AG04450 (cell line): Measurements from ENCODE around the gene FABP6. TPM values are rescaled to one million over a fixed set of nuclear protein-coding genes. Genes with fewer than 3 reads are reported as not detected.
A peak's percentile ranks its signal among the peaks of the same experiment; 100 is the strongest.
"Not testable (repeated sequence)": the region's sequence is repeated elsewhere in the genome, so short reads cannot be mapped to it uniquely, and the experiment has no call there.

Source experiments
- CTCF ChIA-PET: fragments of 300-600, 350-600 bp; formaldehyde crosslinking; extraction: SDS; loops from one replicate; lab custom pipeline; 2022; ENCODE audit warnings: antibody characterized with exemption, inconsistent platforms; lab: Charles Lee
- POLR2A ChIA-PET: fragments of 350-600 bp; formaldehyde crosslinking; extraction: SDS; loops from one replicate; lab custom pipeline; 2021; ENCODE audit warnings: antibody characterized with exemption, inconsistent platforms; lab: Yijun Ruan, JAX
- DNase-seq: peaks from one replicate; pipeline ENCODE4 v3.0.0-alpha.2; 2011; ENCODE audit warnings: low read depth, low spot score
- H3K27ac ChIP-seq: one replicate; pipeline ENCODE4 v1.5.1; 2012; ENCODE audit warnings: low read depth, low read length, control low read depth
- H3K27me3 ChIP-seq: one replicate; pipeline ENCODE4 v1.6.0; 2012; ENCODE audit warnings: low read length; ENCODE audit not compliant: control insufficient read depth, insufficient read depth
- H3K4me3 ChIP-seq: 2 replicates; pipeline ENCODE4 v1.5.1; 2011; ENCODE audit warnings: mild to moderate bottlenecking, low read depth, low read length, control low read depth
- H3K9me3 ChIP-seq: 2 replicates; pipeline ENCODE4 v1.5.1; 2012; ENCODE audit warnings: low read length; ENCODE audit not compliant: control insufficient read depth, insufficient read depth
- polyA plus RNA-seq: library from polyadenylated mRNA; depleted of rRNA; stranded (reverse); fragments of >200 nt; gene quantifications from 2 replicates; pipeline ENCODE4 v1.2.3, GENCODE V29; 2011
- TF ChIP-seq, protein P1 (sequence below): IDR thresholded peaks from 2 replicates; pipeline ENCODE4 v1.5.1; 2011; ENCODE audit warnings: low read depth, low read length, control low read depth, inconsistent platforms

The FABP6 gene
- polyA plus RNA-seq, 1 experiment: not detected

DNA sequence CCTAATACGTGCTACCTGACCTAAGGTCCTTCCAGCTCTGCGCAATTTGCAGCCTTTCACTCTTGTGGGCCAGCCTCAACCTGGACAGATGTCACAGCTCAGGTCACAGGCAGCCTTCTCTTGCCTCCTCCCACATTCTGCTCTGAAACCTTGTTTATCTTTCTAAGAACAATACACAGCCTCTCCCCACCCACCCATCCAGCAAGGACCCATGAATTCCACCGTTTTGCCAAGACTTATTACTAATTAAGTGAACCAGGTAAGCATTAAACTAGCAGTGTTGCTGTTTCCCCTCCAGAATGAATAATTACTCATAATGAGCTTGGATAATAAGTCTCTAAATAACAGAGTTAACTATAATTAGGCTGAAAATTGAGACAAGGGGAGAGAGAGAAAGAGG lies 11.0 kb downstream of the FABP6 start:
- ChIA-PET POLR2A (no interaction called here), CTCF (no interaction called here)
- Histone ChIP-seq H3K27me3 (no peaks in the 10 kb centered on the region), H3K9me3 (no peaks in the 10 kb centered on the region), H3K27ac (no peak overlapping the region), H3K4me3 (no peak overlapping the region)
- TF ChIP-seq, protein P1, sequence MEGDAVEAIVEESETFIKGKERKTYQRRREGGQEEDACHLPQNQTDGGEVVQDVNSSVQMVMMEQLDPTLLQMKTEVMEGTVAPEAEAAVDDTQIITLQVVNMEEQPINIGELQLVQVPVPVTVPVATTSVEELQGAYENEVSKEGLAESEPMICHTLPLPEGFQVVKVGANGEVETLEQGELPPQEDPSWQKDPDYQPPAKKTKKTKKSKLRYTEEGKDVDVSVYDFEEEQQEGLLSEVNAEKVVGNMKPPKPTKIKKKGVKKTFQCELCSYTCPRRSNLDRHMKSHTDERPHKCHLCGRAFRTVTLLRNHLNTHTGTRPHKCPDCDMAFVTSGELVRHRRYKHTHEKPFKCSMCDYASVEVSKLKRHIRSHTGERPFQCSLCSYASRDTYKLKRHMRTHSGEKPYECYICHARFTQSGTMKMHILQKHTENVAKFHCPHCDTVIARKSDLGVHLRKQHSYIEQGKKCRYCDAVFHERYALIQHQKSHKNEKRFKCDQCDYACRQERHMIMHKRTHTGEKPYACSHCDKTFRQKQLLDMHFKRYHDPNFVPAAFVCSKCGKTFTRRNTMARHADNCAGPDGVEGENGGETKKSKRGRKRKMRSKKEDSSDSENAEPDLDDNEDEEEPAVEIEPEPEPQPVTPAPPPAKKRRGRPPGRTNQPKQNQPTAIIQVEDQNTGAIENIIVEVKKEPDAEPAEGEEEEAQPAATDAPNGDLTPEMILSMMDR: no peak
- DNase-seq: no peak

- CTCF ChIA-PET: interaction anchor here (0.8 kb wide), 1 partner anchor 149 kb away, joined by 3 read pairs; no protein-coding TSS in a partner anchor
- TF ChIP-seq, protein P1: no peak
- Histone ChIP-seq H3K27me3 (no peaks in the 10 kb centered on the region), H3K9me3 (no peaks in the 10 kb centered on the region), H3K27ac (no peak overlapping the region), H3K4me3 (no peak overlapping the region)
- POLR2A ChIA-PET: interaction anchor here (0.5 kb wide), 1 partner anchor 24 kb away, joined by 5 read pairs; no protein-coding TSS in a partner anchor
- DNase-seq: no peak
These were observed 12.8 kb downstream of the FABP6 start for GRCh38 chr5:160242145-160242544.

- Histone ChIP-seq H3K27ac (peak overlapping the region; percentile 21), H3K9me3 (no peaks in the 10 kb centered on the region), H3K27me3 (no peaks in the 10 kb centered on the region), H3K4me3 (no peak overlapping the region)
- POLR2A ChIA-PET: no interaction called here
- TF ChIP-seq, protein P1: no peak
- CTCF ChIA-PET: interaction anchor here (1.0 kb wide), 1 partner anchor 47 kb away, joined by 3 read pairs; no protein-coding TSS in a partner anchor
- no peak for DNase-seq
These were observed 16.3 kb downstream of the FABP6 start for GRCh38 chr5:160245506-160246086.

DNA sequence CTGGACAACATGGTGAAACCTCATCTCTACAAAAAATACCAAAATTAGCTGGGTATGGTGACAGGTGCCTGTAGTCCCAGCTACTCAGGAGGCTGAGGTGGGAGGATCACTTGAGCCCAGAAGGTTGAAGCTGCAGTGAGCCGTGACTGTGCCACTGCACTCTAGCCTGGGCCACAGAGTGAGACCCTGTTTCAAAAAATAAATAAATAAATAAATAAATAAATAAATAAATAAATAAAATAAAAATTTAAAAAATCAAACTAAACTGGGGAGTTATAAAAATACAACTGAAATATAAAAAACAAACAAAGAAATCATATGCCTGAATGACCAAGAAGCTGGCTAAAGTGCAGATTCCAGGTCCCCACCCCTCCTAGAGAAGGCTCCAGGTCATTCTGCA lies 20.3 kb downstream of the FABP6 start:
- DNase-seq, H3K27me3 ChIP-seq, H3K4me3 ChIP-seq, H3K27ac ChIP-seq, H3K9me3 ChIP-seq, POLR2A ChIA-PET: not testable (repeated sequence)
- CTCF ChIA-PET: interaction anchor here (0.9 kb wide), 1 partner anchor 96 kb away, joined by 3 read pairs; no protein-coding TSS in a partner anchor

- Histone ChIP-seq H3K9me3 (no peaks in the 10 kb centered on the region), H3K27me3 (no peaks in the 10 kb centered on the region), H3K4me3 (no peak overlapping the region), H3K27ac (no peak overlapping the region)
- TF ChIP-seq, protein P1: no peak
- CTCF ChIA-PET: interaction anchor here (0.9 kb wide), 1 partner anchor 95 kb away, joined by 3 read pairs; no protein-coding TSS in a partner anchor
- POLR2A ChIA-PET: no interaction called here
- DNase-seq: no peak
These were observed 20.9 kb downstream of the FABP6 start for GRCh38 chr5:160250226-160250625.
